GM18907 (cell line): ENCODE data around the gene SOX8.

Source experiments
- ATAC-seq: cut with Tn5 transposase; IDR thresholded peaks from one replicate; pipeline ENCODE4 v1.9.1; 2021; ENCODE audit warnings: mild to moderate bottlenecking, moderate library complexity; ENCODE audit not compliant: unreplicated experiment

Gene SOX8

GRCh38 chr16:972316-973002 lies 9.1 kb upstream of the SOX8 start:
- ATAC-seq = no peak

GRCh38 chr16:973366-973765 lies 8.2 kb upstream of the SOX8 start:
- ATAC-seq = no peak

GRCh38 chr16:974001-974601 lies 7.5 kb upstream of the SOX8 start:
- ATAC-seq = no peak

- ATAC-seq = no peak
Measured at GRCh38 chr16:974611-975261, 6.8 kb upstream of the SOX8 start.

- no peak for ATAC-seq
Measured at GRCh38 chr16:975291-975690, 6.3 kb upstream of the SOX8 start.

GRCh38 chr16:976389-976931 lies 5.1 kb upstream of the SOX8 start:
- ATAC-seq = no peak

- no peak for ATAC-seq
Measured at GRCh38 chr16:977081-977701, 4.4 kb upstream of the SOX8 start.

GRCh38 chr16:977896-978295 lies 3.7 kb upstream of the SOX8 start:
- no peak for ATAC-seq

- no peak for ATAC-seq
Measured at GRCh38 chr16:978403-978802, 3.2 kb upstream of the SOX8 start.

GRCh38 chr16:979147-979546 lies 2.4 kb upstream of the SOX8 start:
- no peak for ATAC-seq

- no peak for ATAC-seq
Measured at GRCh38 chr16:979859-980594, 1.5 kb upstream of the SOX8 start.

- no peak for ATAC-seq
Measured at GRCh38 chr16:980595-980854, 1.0 kb upstream of the SOX8 start.

GRCh38 chr16:982145-983043 lies 824 bp downstream of the SOX8 start:
- ATAC-seq = no peak

GRCh38 chr16:983044-984030 lies 1.8 kb downstream of the SOX8 start:
- no peak for ATAC-seq

- no peak for ATAC-seq
Measured at GRCh38 chr16:984121-984694, 2.6 kb downstream of the SOX8 start.

GRCh38 chr16:984736-985636 lies 3.4 kb downstream of the SOX8 start:
- ATAC-seq = no peak

- ATAC-seq = no peak
Measured at GRCh38 chr16:985646-986400, 4.3 kb downstream of the SOX8 start.
